Measurements from ENCODE around the gene TFCP2L1.

TFCP2L1 gene

GRCh38 chr2:121196132-121196848 is 88.7 kb downstream of the TFCP2L1 start:
- DNase-seq (ENCODE audit: low read depth), result no peak

- DNase-seq (ENCODE audit: low read depth), result no peak
Observed at GRCh38 chr2:121195036-121195435, 90.0 kb downstream of the TFCP2L1 start.

GRCh38 chr2:121194626-121195025 is 90.4 kb downstream of the TFCP2L1 start:
- DNase-seq (ENCODE audit: low read depth), result no peak

GRCh38 chr2:121193185-121193584 is 91.8 kb downstream of the TFCP2L1 start:
- DNase-seq (ENCODE audit: low read depth), result no peak

DNA sequence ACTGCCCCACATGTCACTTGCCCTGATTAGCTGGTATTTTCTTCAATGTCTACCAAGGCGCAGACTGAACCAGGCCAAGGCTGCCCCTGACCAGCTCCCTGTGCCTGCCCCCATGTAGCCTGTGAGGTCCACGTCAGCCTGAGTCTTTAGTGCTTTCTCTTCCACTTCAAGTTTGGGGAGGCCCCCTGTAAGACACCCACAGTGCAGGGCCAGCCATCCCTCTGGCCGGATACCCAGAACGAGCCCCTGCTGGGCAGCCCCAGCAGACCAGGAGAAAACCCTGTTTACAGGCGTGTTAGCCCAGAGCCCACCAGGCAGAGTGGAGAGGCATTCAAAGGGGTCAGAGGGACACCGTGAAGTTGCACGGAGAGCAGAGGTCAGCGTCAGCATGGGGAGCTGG is 92.4 kb downstream of the TFCP2L1 start:
- no peak for DNase-seq (ENCODE audit: low read depth)

DNA sequence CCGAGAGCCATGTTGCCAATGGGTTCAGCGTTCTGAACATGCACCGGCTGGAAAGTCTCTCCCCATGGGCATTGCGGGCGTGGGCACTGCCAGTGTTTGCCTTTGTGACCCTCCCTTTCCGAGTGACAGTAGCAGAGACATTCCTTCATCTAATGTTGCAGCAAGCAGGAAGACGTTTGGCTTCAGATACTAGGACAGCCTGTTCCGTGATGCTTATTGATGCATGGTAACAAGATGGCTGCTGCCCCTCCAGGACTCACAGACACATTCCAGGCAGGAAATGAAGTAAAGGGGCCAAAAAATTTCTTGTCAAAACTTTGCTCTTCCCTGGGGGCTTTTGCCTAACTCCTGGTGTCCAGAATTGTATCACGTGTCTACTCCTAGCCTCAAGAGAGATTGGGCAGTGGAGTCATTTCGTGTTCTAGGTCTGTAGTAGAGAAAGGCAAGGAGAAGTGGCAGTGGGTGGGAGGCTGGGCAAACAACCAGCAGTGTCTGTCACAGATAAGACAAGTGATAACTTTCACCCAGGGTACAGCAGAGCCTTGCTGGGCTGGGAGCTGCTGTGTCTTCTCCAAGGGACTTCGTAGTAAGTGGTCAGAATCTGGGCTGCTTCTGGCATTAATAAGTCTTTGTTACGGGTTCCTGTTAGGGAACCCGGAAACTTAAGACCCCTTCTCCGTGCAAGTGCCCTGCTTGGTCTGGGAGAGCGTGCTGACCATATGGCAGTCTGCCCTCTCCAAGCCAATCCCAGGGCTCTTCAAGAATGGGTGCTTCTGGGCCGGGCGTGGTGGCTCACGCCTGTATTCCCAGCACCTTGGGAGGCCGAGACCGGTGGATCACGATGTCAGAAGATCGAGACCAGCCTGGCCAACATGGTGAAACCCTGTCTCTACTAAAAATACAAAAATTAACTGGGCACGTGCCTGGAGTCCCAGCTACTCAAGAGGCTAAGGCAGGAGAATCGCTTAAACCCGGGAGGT is 93.5 kb downstream of the TFCP2L1 start:
- DNase-seq (ENCODE audit: low read depth), result no peak

DNA sequence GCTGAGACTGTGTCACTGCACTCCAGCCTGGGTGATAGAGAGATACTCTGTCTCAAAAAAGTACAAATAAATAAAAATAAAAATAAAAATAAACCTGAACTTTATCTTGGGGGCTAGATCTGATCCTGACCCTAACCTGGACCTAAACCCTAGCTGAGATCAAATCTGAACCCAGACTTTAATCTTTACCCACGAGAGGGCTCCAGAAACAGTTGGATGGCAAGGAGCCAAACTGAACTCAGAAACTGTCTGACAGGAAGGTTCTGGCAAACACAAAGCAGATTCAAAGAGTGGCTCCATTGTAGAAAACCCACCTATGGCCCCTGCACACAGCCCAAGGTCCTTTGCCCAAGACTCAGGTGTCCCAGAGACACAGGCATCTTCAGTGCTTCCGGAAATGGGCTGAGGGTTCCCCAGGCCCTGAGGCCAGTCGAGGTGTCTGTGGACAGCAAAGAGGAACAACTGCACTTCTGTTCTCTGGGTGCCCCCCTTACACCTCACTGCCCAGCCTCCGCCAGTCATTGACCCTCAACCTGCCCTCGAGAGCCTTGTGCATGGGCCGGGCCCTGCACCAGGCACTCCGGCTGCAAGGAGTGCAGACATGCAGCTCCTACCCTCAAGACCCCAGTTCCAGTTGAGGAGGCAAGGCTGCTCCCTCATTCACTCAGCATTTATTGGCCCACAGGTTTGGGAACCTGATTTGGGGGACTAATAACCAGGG is 95.2 kb downstream of the TFCP2L1 start:
- no peak for DNase-seq (ENCODE audit: low read depth)

DNA sequence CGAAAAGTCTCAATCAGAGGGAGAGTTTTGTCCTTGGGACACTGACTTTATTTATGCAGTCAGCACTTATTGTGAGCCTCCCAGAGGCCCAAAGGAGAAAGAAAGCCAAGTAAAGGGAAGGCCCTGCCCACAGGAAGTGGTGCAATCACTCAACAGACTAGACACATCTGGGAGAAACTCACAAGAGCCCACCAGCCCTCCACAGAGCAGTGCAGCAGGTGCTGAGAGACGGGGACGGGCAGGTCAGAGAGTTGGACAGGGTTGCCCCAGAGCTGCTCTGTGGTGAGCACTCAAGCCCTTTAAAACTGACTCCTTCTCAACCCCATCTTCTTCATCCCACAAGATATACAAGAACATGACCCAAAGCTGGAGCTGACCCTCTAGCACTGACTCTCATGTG is 96.0 kb downstream of the TFCP2L1 start:
- DNase-seq (ENCODE audit: low read depth), result no peak

- no peak for DNase-seq (ENCODE audit: low read depth)
Observed at GRCh38 chr2:121187982-121188411, 97.0 kb downstream of the TFCP2L1 start.

- no peak for DNase-seq (ENCODE audit: low read depth)
Observed at GRCh38 chr2:121187351-121187981, 97.5 kb downstream of the TFCP2L1 start.

DNA sequence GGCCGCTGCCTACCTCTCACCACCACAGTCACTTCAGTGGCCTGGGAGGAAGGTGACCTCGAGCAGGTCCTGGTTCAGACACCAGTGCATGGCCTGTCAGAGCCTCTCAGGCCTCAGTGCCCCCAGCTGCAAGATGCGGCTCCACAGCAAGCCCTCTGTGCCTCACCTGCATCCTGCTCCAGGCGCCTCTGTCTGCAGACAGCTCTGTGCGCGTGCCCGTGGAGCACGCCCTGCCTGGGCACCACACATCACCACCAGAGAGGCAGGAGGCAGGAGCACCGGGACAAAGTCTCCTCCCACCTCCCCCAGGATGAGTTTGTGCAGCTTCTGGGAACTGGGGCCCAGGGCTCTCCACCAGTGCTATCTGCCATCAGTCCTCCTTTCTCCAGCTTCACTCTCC is 98.7 kb downstream of the TFCP2L1 start:
- no peak for DNase-seq (ENCODE audit: low read depth)

DNA sequence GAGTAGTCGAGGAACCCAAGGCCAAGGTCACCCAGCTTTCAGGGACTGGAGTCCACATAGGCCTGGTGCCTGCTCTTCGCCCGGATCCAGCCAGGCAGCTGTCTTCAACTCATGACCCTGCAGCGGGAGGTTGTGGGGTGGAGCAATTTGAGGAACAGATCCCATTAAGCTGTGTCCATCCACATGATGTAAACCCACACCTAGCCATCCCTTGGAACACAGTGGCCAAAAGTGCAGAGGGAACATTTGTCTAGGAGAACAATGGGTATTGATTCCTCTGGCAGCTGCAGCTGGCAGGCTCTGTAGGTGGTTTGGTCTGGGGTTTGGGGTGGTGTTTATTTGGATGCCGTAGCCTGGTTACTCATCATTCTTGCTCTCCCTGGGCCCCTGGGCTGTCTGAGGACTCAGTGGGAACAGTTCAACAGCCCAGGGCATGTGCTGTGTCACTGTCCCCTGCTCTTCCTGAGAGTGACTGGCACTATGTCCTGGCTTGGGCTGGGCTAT is 99.4 kb downstream of the TFCP2L1 start:
- DNase-seq (ENCODE audit: low read depth), result no peak

- DNase-seq (ENCODE audit: low read depth), result no peak
Observed at GRCh38 chr2:121185111-121185510, 99.9 kb downstream of the TFCP2L1 start.

DNA sequence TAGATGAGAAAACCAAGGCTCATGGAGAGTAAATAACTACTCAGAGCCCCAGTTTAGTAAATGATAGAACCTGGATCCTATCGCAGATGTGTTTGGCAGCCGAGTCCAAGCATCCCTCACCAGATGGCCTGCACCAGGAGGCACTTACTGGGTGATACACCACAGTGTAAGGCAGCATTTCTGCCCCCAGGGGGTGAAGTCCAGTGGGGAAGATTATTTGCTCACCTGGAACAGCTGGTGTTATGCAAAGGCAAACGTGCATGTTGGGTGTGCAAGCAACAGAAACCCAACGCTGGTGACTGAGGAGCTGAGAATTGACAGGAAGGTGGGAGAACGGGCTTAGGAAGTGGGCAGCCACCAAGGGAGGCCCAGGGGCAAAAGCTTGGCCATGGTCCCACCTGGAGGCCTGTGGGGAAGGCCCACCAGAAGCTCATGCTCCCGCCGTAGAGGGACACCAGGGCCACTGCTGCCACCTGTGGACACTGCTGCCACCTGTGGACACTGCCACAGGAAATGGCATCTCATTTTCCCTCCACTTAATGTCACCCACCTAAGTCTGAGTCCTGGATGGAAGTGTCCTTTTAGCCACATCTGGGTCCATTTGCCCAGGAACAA is 100.6 kb downstream of the TFCP2L1 start:
- DNase-seq (ENCODE audit: low read depth), result no peak

DNA sequence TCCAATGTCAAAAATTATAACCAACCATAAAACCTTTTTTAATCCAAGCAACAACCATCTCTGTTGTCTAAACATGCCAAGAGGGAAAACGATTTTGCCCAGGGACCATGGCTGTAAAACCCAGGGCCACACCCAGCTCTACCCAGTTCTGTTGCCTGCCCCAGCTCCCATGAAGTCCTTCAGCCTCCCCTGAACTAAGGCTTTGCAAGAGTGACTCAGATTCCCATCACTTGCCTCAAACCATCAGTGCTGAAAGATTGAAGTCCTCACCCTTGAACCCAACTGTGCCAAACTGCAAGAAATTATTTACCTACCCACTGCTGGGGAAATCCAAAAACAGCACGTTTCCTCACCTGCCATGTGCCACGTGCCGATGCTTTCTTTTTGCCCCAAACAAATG is 102.5 kb downstream of the TFCP2L1 start:
- no peak for DNase-seq (ENCODE audit: low read depth)

- DNase-seq (ENCODE audit: low read depth), result no peak
Observed at GRCh38 chr2:121179467-121179866, 105.5 kb downstream of the TFCP2L1 start.

GRCh38 chr2:121178730-121179129 is 106.3 kb downstream of the TFCP2L1 start:
- no peak for DNase-seq (ENCODE audit: low read depth)

GRCh38 chr2:121177896-121178295 is 107.1 kb downstream of the TFCP2L1 start:
- DNase-seq (ENCODE audit: low read depth), result no peak

- DNase-seq (ENCODE audit: low read depth), result no peak
Observed at GRCh38 chr2:121175326-121175725, 109.7 kb downstream of the TFCP2L1 start.

DNA sequence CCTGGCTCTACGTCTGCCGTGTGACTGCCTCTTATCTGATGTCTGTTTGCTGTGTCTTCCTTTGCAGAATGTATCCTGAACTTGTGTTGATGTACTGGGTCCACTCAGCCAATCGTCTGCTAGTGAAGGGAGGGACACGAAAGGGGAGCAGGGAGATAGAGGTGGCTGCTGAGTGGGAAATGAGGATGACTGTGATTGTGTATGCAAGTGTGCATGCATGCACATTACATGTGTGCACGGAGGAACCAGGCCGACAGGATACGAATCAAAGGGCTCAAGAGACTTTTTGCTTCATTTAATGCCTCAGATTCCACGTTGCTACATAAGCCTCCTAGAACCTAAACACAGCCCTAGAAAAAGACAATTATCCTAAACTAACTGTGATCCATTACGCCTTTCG is 111.2 kb downstream of the TFCP2L1 start:
- DNase-seq (ENCODE audit: low read depth), result no peak

DNA sequence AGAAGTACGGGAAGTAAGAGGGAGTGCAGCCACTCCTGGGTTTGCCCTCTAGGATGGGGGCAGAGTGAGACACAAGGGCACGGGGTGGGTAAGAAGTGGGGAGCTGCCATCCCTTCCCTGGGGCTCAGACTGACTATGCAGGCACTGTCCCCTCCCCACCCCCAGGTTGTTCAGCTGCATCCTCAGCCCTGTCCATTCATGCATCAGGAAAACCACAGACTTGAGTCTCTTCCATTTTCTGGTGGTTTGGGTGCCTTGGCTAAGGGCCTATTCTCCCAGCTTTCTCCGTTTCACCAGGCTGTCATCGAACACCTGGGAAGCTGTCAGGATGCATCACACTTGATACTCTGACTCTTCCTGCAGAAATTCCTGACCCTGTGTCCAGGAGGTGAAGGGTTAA is 111.9 kb downstream of the TFCP2L1 start:
- no peak for DNase-seq (ENCODE audit: low read depth)

All from stimulated activated CD8-positive, alpha-beta memory T cell treated with anti-CD3 and anti-CD28 coated beads, Interleukin-12 subunit alpha, Interleukin-12 subunit beta, amount 100 ng/mL, for 1 hour (primary cell).